Activated T-helper 1 cell treated with anti-CD3 and anti-CD28 coated beads, Interleukin-12 subunit alpha, Interleukin-12 subunit beta, Interleukin-2, Interleukin-4 antibody, amounts not matched to agents 30 ng/mL and 10 ng/mL and 1 ng/mL, durations not matched to agents 14 hours and 24 hours and 36 hours (primary cell): ENCODE results near the gene ABRAXAS1. TPM values are rescaled to one million over a fixed set of nuclear protein-coding genes. Genes with fewer than 3 reads are reported as not detected.

Experiments used
- DNase-seq: peaks from one replicate; pipeline ENCODE4 v3.0.0; 2021; ENCODE audit warnings: low spot score
- H3K27ac Mint-ChIP-seq: one replicate; pipeline ENCODE4 v1.8.0; 2021; ENCODE audit warnings: mild to moderate bottlenecking, mixed read lengths
- H3K27me3 Mint-ChIP-seq: one replicate; pipeline ENCODE4 v1.8.0; 2022; ENCODE audit warnings: mild to moderate bottlenecking, moderate library complexity, mixed read lengths; ENCODE audit not compliant: insufficient read depth
- H3K36me3 Mint-ChIP-seq: one replicate; pipeline ENCODE4 v1.8.0; 2021; ENCODE audit warnings: low read depth, mixed read lengths
- H3K4me1 Mint-ChIP-seq: one replicate; pipeline ENCODE4 v1.8.0; 2021; ENCODE audit warnings: low read depth, mixed read lengths
- H3K4me3 Mint-ChIP-seq: one replicate; pipeline ENCODE4 v1.8.0; 2021; ENCODE audit warnings: mild to moderate bottlenecking, moderate library complexity, mixed read lengths
- H3K9me3 Mint-ChIP-seq: one replicate; pipeline ENCODE4 v1.8.0; 2021; ENCODE audit warnings: mixed read lengths
- intact Hi-C: fragments of 100-400 bp; cut with micrococcal nuclease; formaldehyde crosslinking; loops from one replicate; pipeline ENCODE4 v1.15.1; 2024
- total RNA-seq: library from RNA; stranded (reverse); gene quantifications from 2 replicates; pipeline ENCODE4 v1.2.3, GENCODE V29; 2022

ABRAXAS1 gene
- total RNA-seq, 1 donor from 2014 or later = 11.3 TPM

- intact Hi-C loops = loop anchor here (1.0 to 2.0 kb wide), 3 partner anchors 7 to 149 kb away; no protein-coding TSS in a partner anchor
- H3K27ac Mint-ChIP-seq = no peak overlapping the region
- H3K4me3 Mint-ChIP-seq = no peak overlapping the region
- H3K4me1 Mint-ChIP-seq = peaks cover 15% of the 10 kb centered on the region
- H3K36me3 Mint-ChIP-seq = no peaks in the 10 kb centered on the region
- peaks cover 7% of the 10 kb centered on the region for H3K27me3 Mint-ChIP-seq
- no peaks in the 10 kb centered on the region for H3K9me3 Mint-ChIP-seq
- no peak for DNase-seq
Observed at GRCh38 chr4:83490876-83491450, 6.1 kb upstream of the ABRAXAS1 start.

- H3K36me3 Mint-ChIP-seq = no peaks in the 10 kb centered on the region
- intact Hi-C loops = loop anchor here (1.0 to 10.0 kb wide), 3 partner anchors 8 to 585 kb away; partner anchors contain the start of gene THAP9
- H3K27ac Mint-ChIP-seq = no peak overlapping the region
- H3K27me3 Mint-ChIP-seq = peaks cover 7% of the 10 kb centered on the region
- no peak for DNase-seq
- H3K4me3 Mint-ChIP-seq = no peak overlapping the region
- no peaks in the 10 kb centered on the region for H3K9me3 Mint-ChIP-seq
- H3K4me1 Mint-ChIP-seq = peaks cover 15% of the 10 kb centered on the region
Observed at GRCh38 chr4:83489711-83490326, 4.9 kb upstream of the ABRAXAS1 start.

- Mint-ChIP-seq H3K27ac (peak overlapping the region; percentile 48), H3K4me1 (peaks cover 15% of the 10 kb centered on the region), H3K36me3 (peaks cover 2% of the 10 kb centered on the region), H3K4me3 (peak overlapping the region; percentile 45), H3K9me3 (no peaks in the 10 kb centered on the region), H3K27me3 (peaks cover 4% of the 10 kb centered on the region)
- no peak for DNase-seq
- intact Hi-C loops = loop anchor here (10.0 kb wide), 1 partner anchor 582 kb away; the partner anchor contains the start of gene THAP9
Observed at GRCh38 chr4:83486457-83487129, 1.7 kb upstream of the ABRAXAS1 start.

- Mint-ChIP-seq H3K27ac (no peak overlapping the region), H3K36me3 (peaks cover 3% of the 10 kb centered on the region), H3K9me3 (no peaks in the 10 kb centered on the region), H3K4me1 (no peaks in the 10 kb centered on the region), H3K27me3 (no peaks in the 10 kb centered on the region), H3K4me3 (no peak overlapping the region)
- no peak for DNase-seq
- intact Hi-C loops = no loop called here
Observed at GRCh38 chr4:83473966-83474365, 10.9 kb downstream of the ABRAXAS1 start.

GRCh38 chr4:83473423-83473822, 11.5 kb downstream of the ABRAXAS1 start:
- Mint-ChIP-seq H3K9me3 (no peaks in the 10 kb centered on the region), H3K4me1 (no peaks in the 10 kb centered on the region), H3K4me3 (no peak overlapping the region), H3K27ac (no peak overlapping the region), H3K27me3 (no peaks in the 10 kb centered on the region), H3K36me3 (peaks cover 5% of the 10 kb centered on the region)
- intact Hi-C loops = no loop called here
- DNase-seq = no peak

GRCh38 chr4:83456184-83456501, 28.8 kb downstream of the ABRAXAS1 start:
- no peak for DNase-seq
- peaks cover 41% of the 10 kb centered on the region for H3K36me3 Mint-ChIP-seq
- peak overlapping the region; percentile 98 for H3K27ac Mint-ChIP-seq
- H3K4me3 Mint-ChIP-seq = peak overlapping the region; percentile 96
- no peaks in the 10 kb centered on the region for H3K9me3 Mint-ChIP-seq
- peaks cover 45% of the 10 kb centered on the region for H3K4me1 Mint-ChIP-seq
- H3K27me3 Mint-ChIP-seq = no peaks in the 10 kb centered on the region
- intact Hi-C loops = loop anchor here (5.0 to 10.0 kb wide), 4 partner anchors 219 to 1171 kb away; no protein-coding TSS in a partner anchor

- Mint-ChIP-seq H3K9me3 (no peaks in the 10 kb centered on the region), H3K27me3 (no peaks in the 10 kb centered on the region), H3K4me3 (peak within 1 kb of the TSS; percentile 96), H3K36me3 (peaks cover 41% of the 10 kb centered on the region), H3K4me1 (peaks cover 45% of the 10 kb centered on the region), H3K27ac (peak within 1 kb of the TSS; percentile 98)
- DNase-seq = peak; percentile 95
- intact Hi-C loops = loop anchor here (1.0 to 10.0 kb wide), 16 partner anchors 30 to 1171 kb away; partner anchors contain the start of genes ABRAXAS1, COPS4, COQ2 and ENOPH1
Observed at GRCh38 chr4:83455281-83456183, 29.4 kb downstream of the ABRAXAS1 start, which contains the start of the genes HELQ and MRPS18C. Gene HELQ (minus strand): TSS chr4:83455823. CDS start chr4:83455693, 130 bp downstream. Gene MRPS18C (plus strand): TSS chr4:83456058. CDS start chr4:83456078, 20 bp downstream.

- DNase-seq = no peak
- Mint-ChIP-seq H3K27ac (peak overlapping the region; percentile 98), H3K36me3 (peaks cover 39% of the 10 kb centered on the region), H3K27me3 (no peaks in the 10 kb centered on the region), H3K4me1 (peaks cover 45% of the 10 kb centered on the region), H3K9me3 (no peaks in the 10 kb centered on the region), H3K4me3 (peak overlapping the region; percentile 96)
- intact Hi-C loops = loop anchor here (1.0 to 10.0 kb wide), 16 partner anchors 31 to 1170 kb away; partner anchors contain the start of genes ABRAXAS1, COPS4, COQ2 and ENOPH1
Observed at GRCh38 chr4:83454686-83455085, 30.2 kb downstream of the ABRAXAS1 start.

GRCh38 chr4:83449009-83449408, 35.9 kb downstream of the ABRAXAS1 start:
- peaks cover 26% of the 10 kb centered on the region for H3K36me3 Mint-ChIP-seq
- no peak overlapping the region for H3K4me3 Mint-ChIP-seq
- H3K27ac Mint-ChIP-seq = no peak overlapping the region
- peaks cover 16% of the 10 kb centered on the region for H3K4me1 Mint-ChIP-seq
- intact Hi-C loops = no loop called here
- H3K9me3 Mint-ChIP-seq = no peaks in the 10 kb centered on the region
- no peaks in the 10 kb centered on the region for H3K27me3 Mint-ChIP-seq
- DNase-seq = no peak

- intact Hi-C loops = no loop called here
- H3K4me3 Mint-ChIP-seq = no peak overlapping the region
- no peaks in the 10 kb centered on the region for H3K27me3 Mint-ChIP-seq
- H3K9me3 Mint-ChIP-seq = no peaks in the 10 kb centered on the region
- H3K27ac Mint-ChIP-seq = no peak overlapping the region
- H3K4me1 Mint-ChIP-seq = no peaks in the 10 kb centered on the region
- peaks cover 15% of the 10 kb centered on the region for H3K36me3 Mint-ChIP-seq
- no peak for DNase-seq
Observed at GRCh38 chr4:83440899-83441298, 44.0 kb downstream of the ABRAXAS1 start.

- no peak for DNase-seq
- Mint-ChIP-seq H3K27me3 (no peaks in the 10 kb centered on the region), H3K4me3 (no peak overlapping the region), H3K4me1 (no peaks in the 10 kb centered on the region), H3K27ac (no peak overlapping the region), H3K36me3 (peaks cover 18% of the 10 kb centered on the region), H3K9me3 (no peaks in the 10 kb centered on the region)
- intact Hi-C loops = no loop called here
Observed at GRCh38 chr4:83440148-83440814, 44.6 kb downstream of the ABRAXAS1 start.

- H3K9me3 Mint-ChIP-seq = no peaks in the 10 kb centered on the region
- no peaks in the 10 kb centered on the region for H3K4me1 Mint-ChIP-seq
- no peaks in the 10 kb centered on the region for H3K27me3 Mint-ChIP-seq
- H3K27ac Mint-ChIP-seq = no peak overlapping the region
- intact Hi-C loops = no loop called here
- H3K36me3 Mint-ChIP-seq = peaks cover 12% of the 10 kb centered on the region
- no peak overlapping the region for H3K4me3 Mint-ChIP-seq
- DNase-seq = no peak
Observed at GRCh38 chr4:83438719-83439118, 46.2 kb downstream of the ABRAXAS1 start.
